Measurements from ENCODE around the gene DNAJC12. TPM values are rescaled to one million over a fixed set of nuclear protein-coding genes. Genes with fewer than 3 reads are reported as not detected.
A peak's percentile ranks its signal among the peaks of the same experiment; 100 is the strongest.
"Not testable (repeated sequence)": the region's sequence is repeated elsewhere in the genome, so short reads cannot be mapped to it uniquely, and the experiment has no call there.

DNAJC12 gene
- 8.2 TPM for total RNA-seq

- peak; percentile 87 for DNase-seq
Measured at GRCh38 chr10:67837541-67838314, at the start of gene DNAJC12. TSS of gene DNAJC12 (minus strand) at chr10:67838188. CDS start at chr10:67838011, 177 bp downstream.

DNA sequence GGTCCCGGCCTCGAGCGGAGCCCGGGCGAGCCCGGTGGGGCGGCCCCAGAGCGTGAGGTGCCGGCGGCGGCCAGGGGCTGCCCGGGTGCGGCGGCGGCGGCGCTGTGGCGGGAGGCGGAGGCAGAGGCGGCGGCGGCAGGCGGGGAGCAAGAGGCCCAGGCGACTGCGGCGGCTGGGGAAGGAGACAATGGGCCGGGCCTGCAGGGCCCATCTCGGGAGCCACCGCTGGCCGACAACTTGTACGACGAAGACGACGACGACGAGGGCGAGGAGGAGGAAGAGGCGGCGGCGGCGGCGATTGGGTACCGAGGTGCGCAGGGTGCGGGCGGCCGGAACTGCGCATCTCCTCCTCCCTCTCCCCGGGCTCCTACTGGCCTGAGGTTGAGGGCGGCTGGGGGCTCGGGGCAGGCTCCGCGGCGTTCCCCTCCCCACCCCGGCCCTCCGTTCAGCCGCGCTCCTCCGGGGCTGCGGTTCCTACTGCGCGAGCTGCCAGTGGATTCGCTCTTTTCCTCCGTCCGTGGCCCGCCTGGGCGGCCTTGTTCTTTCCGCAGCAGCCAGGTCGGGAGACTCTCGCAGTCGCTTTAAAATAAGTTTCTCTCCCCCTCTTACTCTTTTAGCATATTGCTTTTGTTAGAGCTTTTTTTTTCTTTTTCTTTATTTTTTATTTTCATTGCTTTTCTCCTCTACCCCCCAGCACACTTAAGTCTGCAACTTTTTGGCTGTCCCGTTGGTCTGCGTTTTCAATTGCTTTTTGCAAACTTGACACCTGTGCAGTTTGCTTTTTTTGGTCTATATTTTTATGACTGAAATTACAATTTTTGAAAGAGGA lies 47.1 kb upstream of the DNAJC12 start:
- DNase-seq = peak; percentile 90

GRCh38 chr10:67884313-67884841 lies 46.4 kb upstream of the DNAJC12 start, which contains the start of gene SIRT1:
TSS of gene SIRT1 (plus strand) at chr10:67884656. CDS start at chr10:67884722, 66 bp downstream.
- DNase-seq = peak; percentile 98

DNA sequence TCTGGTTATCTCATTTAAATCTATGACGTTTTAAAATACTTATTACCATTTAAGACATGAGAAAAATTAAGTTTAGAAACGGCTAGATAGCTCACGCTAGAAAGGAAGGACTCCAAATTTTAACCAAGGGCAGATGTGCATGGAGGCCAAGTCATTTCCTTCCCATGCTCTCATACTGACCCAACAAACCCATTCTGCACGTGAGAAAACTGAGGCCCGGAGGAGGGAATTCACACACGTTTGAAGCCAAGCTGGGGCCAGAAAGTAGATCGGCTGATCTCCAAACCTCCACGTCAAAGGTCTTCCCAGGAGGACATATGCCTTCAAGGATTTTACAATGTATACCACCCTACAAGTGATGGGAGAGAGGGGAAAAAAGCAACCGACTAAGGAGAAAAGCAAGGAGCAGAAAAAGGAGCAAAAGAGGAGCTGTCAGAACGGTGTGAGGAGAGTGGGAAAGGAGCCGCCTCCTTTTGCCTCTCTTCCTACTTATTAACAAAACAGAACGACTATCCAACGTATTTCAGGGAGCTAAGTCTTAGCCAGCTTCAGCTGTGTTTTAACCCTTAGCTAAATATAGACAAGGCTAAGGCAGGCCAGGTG lies 45.8 kb upstream of the DNAJC12 start:
- peak; percentile 29 for DNase-seq

DNA sequence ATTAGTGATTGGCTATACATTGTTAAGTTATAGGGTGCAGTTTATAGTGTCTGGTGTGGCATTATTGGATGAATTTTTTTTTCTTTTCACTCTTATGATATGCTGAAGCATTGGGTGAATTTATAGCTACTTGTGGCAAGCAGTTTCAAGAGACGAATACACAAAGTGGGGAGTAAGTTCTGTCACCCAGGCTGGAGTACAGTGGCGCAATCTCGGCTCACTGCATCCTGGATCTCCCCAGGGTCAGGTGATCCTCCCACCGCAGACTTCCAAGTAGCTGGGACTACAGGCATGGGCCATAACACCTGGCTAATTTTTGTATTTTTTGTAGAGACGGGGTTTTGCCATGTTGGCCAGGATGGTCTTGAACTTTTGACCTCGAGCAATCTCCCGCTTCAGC lies 40.1 kb upstream of the DNAJC12 start:
- no peak for DNase-seq

GRCh38 chr10:67877421-67877820 lies 39.4 kb upstream of the DNAJC12 start:
- DNase-seq = not testable (repeated sequence)

GRCh38 chr10:67875340-67876238 lies 37.6 kb upstream of the DNAJC12 start:
- no peak for DNase-seq

DNA sequence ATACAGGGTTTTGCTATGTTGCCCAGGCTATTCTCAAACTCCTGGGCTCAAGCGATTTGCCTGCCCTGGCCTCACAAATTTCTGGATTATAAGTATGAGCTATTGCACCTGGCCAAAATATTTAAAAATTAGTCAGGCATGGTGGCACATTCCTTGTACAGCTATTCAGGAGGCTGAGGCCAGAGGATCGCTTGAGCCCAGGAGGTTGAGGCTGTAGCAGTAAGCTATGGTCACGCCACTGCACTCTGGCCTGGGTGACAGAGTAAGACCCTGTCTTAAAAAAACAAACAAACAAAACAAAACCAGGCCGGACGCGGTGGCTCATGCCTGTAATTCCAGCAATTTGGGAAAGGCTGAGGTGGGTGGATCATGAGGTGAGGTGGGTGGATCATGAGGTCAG lies 32.0 kb upstream of the DNAJC12 start:
- DNase-seq = no peak

GRCh38 chr10:67868132-67868531 lies 30.1 kb upstream of the DNAJC12 start:
- no peak for DNase-seq

- DNase-seq = no peak
Measured at GRCh38 chr10:67864607-67865371, 26.8 kb upstream of the DNAJC12 start.

GRCh38 chr10:67863094-67863493 lies 25.1 kb upstream of the DNAJC12 start:
- DNase-seq = no peak

GRCh38 chr10:67861750-67862432 lies 23.9 kb upstream of the DNAJC12 start:
- no peak for DNase-seq

DNA sequence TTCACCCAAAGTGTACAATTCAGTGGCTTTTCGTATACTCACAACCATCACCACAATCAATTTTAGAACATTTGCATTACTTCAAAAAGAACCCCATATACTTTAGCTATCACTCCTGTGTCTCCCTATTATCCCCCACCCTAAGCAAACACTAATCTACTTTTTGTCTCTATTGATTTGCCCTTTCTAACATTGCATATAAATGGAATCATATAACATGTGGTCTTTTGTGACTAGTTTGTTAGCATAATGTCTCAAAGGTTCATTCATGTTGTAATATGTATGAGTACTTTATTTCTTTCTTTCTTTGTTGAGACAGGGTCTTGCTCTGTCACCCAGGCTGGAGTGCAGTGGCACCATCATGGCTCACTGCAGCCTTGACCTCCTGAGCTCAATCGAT lies 21.0 kb upstream of the DNAJC12 start:
- DNase-seq = no peak

- no peak for DNase-seq
Measured at GRCh38 chr10:67853512-67853911, 15.5 kb upstream of the DNAJC12 start.

- no peak for DNase-seq
Measured at GRCh38 chr10:67852761-67853160, 14.8 kb upstream of the DNAJC12 start.

DNA sequence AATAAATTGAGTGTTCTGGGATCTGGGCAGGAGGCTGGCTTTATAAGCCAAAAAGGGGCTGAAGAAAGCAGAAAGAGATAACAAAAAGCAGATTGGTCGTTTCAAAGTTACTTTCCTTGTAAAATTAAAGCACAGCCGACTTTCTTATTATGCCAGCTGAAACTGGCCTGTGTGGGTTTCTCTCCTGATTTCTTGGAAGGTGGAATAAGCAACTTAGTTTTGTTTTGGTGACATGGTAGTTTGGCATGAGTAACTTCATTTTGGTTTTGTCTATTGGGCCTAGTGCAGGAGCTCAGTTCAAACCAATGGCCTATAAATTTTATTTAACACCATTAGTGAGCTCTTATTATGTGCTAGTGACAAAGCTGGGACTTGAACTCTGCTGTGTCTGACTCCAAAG lies 13.2 kb upstream of the DNAJC12 start:
- no peak for DNase-seq

- peak; percentile 98 for DNase-seq
Measured at GRCh38 chr10:67849331-67850011, 11.5 kb upstream of the DNAJC12 start.

- DNase-seq = no peak
Measured at GRCh38 chr10:67843284-67843683, 5.3 kb upstream of the DNAJC12 start.

GRCh38 chr10:67841737-67842136 lies 3.7 kb upstream of the DNAJC12 start:
- no peak for DNase-seq

DNA sequence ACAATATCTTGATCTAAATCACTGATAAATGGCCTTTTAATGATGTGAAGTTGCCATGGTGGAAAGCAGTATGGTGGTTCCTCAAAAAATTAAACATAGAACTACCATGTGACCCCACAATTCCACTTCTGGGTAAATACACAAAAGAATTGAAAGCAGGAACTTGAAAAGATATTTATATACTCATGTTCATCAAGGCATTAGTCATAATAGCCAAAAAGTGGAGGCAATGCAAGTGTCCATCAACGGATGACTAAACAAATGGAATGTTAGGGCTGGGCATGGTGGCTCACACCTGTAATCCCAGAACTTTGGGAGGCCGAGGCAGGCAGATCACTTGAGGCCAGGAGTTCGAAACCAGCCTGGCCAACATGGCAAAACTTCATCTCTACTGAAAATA lies 2.0 kb upstream of the DNAJC12 start:
- no peak for DNase-seq

Data from tongue (tissue), 2 donors.